ENCODE results near the gene WDR59. TPM values are rescaled to one million over a fixed set of nuclear protein-coding genes. Genes with fewer than 3 reads are reported as not detected.

Gene WDR59
- total RNA-seq, 1 donor from 2014 or later: 23.4 TPM

- no peaks in the 10 kb centered on the region for H3K27me3 ChIP-seq (ENCODE audit: control insufficient read depth, insufficient read depth, low read length)
- no peaks in the 10 kb centered on the region for H3K36me3 ChIP-seq (ENCODE audit: control insufficient read depth, insufficient read depth, low read length)
- TF ChIP-seq CTCF (IDR thresholded peaks at IDR 0.05; ENCODE audit: insufficient read depth, low read length, poor library complexity, severe bottlenecking): no peak
- H3K4me3 ChIP-seq (ENCODE audit: low read depth, low read length): no peak overlapping the region
- DNase-seq (ENCODE audit: low read depth): no peak
Measured at GRCh38 chr16:74982256-74982655, 2.7 kb downstream of the WDR59 start.

GRCh38 chr16:74975591-74975990 lies 9.3 kb downstream of the WDR59 start:
- Histone ChIP-seq H3K4me3 (ENCODE audit: low read depth, low read length) (no peak overlapping the region), H3K36me3 (ENCODE audit: control insufficient read depth, insufficient read depth, low read length) (no peaks in the 10 kb centered on the region), H3K27me3 (ENCODE audit: control insufficient read depth, insufficient read depth, low read length) (no peaks in the 10 kb centered on the region)
- no peak for TF ChIP-seq CTCF (IDR thresholded peaks at IDR 0.05; ENCODE audit: insufficient read depth, low read length, poor library complexity, severe bottlenecking)
- DNase-seq (ENCODE audit: low read depth): no peak

- no peaks in the 10 kb centered on the region for H3K27me3 ChIP-seq (ENCODE audit: control insufficient read depth, insufficient read depth, low read length)
Measured at GRCh38 chr16:74973304-74973703, 11.6 kb downstream of the WDR59 start.

GRCh38 chr16:74954763-74955162 lies 30.2 kb downstream of the WDR59 start:
- TF ChIP-seq CTCF (IDR thresholded peaks at IDR 0.05; ENCODE audit: insufficient read depth, low read length, poor library complexity, severe bottlenecking): no peak
- H3K4me3 ChIP-seq (ENCODE audit: low read depth, low read length): no peak overlapping the region
- no peaks in the 10 kb centered on the region for H3K36me3 ChIP-seq (ENCODE audit: control insufficient read depth, insufficient read depth, low read length)
- no peaks in the 10 kb centered on the region for H3K27me3 ChIP-seq (ENCODE audit: control insufficient read depth, insufficient read depth, low read length)
- no peak for DNase-seq (ENCODE audit: low read depth)

More at GRCh38 chr16:74973304-74973703, 11.6 kb downstream of the WDR59 start:
- no peak for DNase-seq (ENCODE audit: low read depth)
- TF ChIP-seq CTCF (IDR thresholded peaks at IDR 0.05; ENCODE audit: insufficient read depth, low read length, poor library complexity, severe bottlenecking): no peak
- Histone ChIP-seq H3K4me3 (ENCODE audit: low read depth, low read length) (no peak overlapping the region), H3K36me3 (ENCODE audit: control insufficient read depth, insufficient read depth, low read length) (no peaks in the 10 kb centered on the region)

GRCh38 chr16:74951681-74952080 lies 33.2 kb downstream of the WDR59 start:
- no peak for TF ChIP-seq CTCF (IDR thresholded peaks at IDR 0.05; ENCODE audit: insufficient read depth, low read length, poor library complexity, severe bottlenecking)
- DNase-seq (ENCODE audit: low read depth): no peak
- Histone ChIP-seq H3K36me3 (ENCODE audit: control insufficient read depth, insufficient read depth, low read length) (no peaks in the 10 kb centered on the region), H3K27me3 (ENCODE audit: control insufficient read depth, insufficient read depth, low read length) (no peaks in the 10 kb centered on the region), H3K4me3 (ENCODE audit: low read depth, low read length) (no peak overlapping the region)

GRCh38 chr16:74951206-74951605 lies 33.7 kb downstream of the WDR59 start:
- no peak for DNase-seq (ENCODE audit: low read depth)
- no peak overlapping the region for H3K4me3 ChIP-seq (ENCODE audit: low read depth, low read length)
- no peaks in the 10 kb centered on the region for H3K27me3 ChIP-seq (ENCODE audit: control insufficient read depth, insufficient read depth, low read length)
- no peaks in the 10 kb centered on the region for H3K36me3 ChIP-seq (ENCODE audit: control insufficient read depth, insufficient read depth, low read length)
- TF ChIP-seq CTCF (IDR thresholded peaks at IDR 0.05; ENCODE audit: insufficient read depth, low read length, poor library complexity, severe bottlenecking): no peak

Measured in kidney epithelial cell (primary cell).